Psoas muscle (tissue), 8 donors: ENCODE measurements around the gene NOL9. TPM values are rescaled to one million over a fixed set of nuclear protein-coding genes. Genes with fewer than 3 reads are reported as not detected.

ENCODE experiments used
- ATAC-seq, 4 donors: fragments of 200-7000 bp; cut with Tn5 transposase; one replicate each; pipeline ENCODE4 v1.9.1; 2020; ENCODE audit warnings: moderate library complexity in 3 of 4, mild to moderate bottlenecking in 2 of 4
- DNase-seq, 2 donors: peaks; one replicate each; pipeline ENCODE4 v3.0.0-alpha.2; 2020
- H3K27ac ChIP-seq: fragments of 200-600 bp; one replicate; pipeline ENCODE4 v1.8.0; 2022
- H3K27me3 ChIP-seq, 3 donors: fragments of 200-600 bp in 1 of 3; one replicate each; pipeline versions ENCODE4 v1.6.1 to v1.8.0; 2013 to 2022; ENCODE audit warnings: low read length in 2 of 3, mild to moderate bottlenecking in 2 of 3, moderate library complexity in 1 of 3; ENCODE audit not compliant: insufficient read depth in 3 of 3
- H3K36me3 ChIP-seq, 2 donors: fragments of 200-600 bp in 1 of 2; one replicate each; pipeline versions ENCODE4 v1.6.1 to v1.8.0; 2013 to 2022; ENCODE audit warnings: low read depth in 1 of 2, mild to moderate bottlenecking in 1 of 2, moderate library complexity in 1 of 2; ENCODE audit not compliant: insufficient read depth in 1 of 2
- H3K4me1 ChIP-seq: fragments of 200-600 bp; one replicate; pipeline ENCODE4 v1.8.0; 2022
- H3K4me3 ChIP-seq: fragments of 200-600 bp; one replicate; pipeline ENCODE4 v1.8.0; 2022; ENCODE audit warnings: mild to moderate bottlenecking
- H3K9me3 ChIP-seq: fragments of 200-600 bp; one replicate; pipeline ENCODE4 v1.8.0; 2022
- CTCF ChIP-seq: fragments of 200-600 bp; IDR thresholded peaks from one replicate; pipeline ENCODE4 v1.8.0; 2022; ENCODE audit warnings: antibody characterized with exemption
- WGBS, 3 donors: extraction: QIAGEN DNeasy Blood & Tissue Kit; methylation state at CpG; one replicate each; pipeline versions ENCODE4 v1.1.6 to v1.1.7; 2013; 5-methylcytosine and 5-hydroxymethylcytosine counted together
- intact Hi-C, 2 donors: fragments of 100-400 bp; cut with DNase I; formaldehyde crosslinking; loops; one replicate each; pipeline versions ENCODE4 v1.11.0 to v1.14.2; 2022
- polyA plus RNA-seq, 3 donors: library from polyadenylated mRNA; stranded (reverse); fragments of 200-250 nt; gene quantifications; one replicate each; pipeline ENCODE4 v1.2.3, GENCODE V29; 2013
- total RNA-seq, 4 donors: library from RNA; stranded (reverse); fragmentation: NEBNext Ultra II Directional in 2 of 4; extraction: Animal tissue kit (Norgen Biotek cat#: 25700) in 2 of 4; gene quantifications; one replicate each; pipeline versions ENCODE4 v1.2.1 to v1.2.4, GENCODE V29; 2021 to 2023
- donor health status: healthy with polysubstance abuse.
- donor health status: DM: no; HTN: no; CAD: no; lungs with moderate emphysema.
- donor health status: Bipolar disorder and iron deficiency.
- donor health status: healthy.
- donor health status: DM: yes; HTN: yes; CAD: no.
- donor health status: DM: no; HTN: no; CAD: no.
- donor health status: DM: no; HTN: no; CAD: no.
- donor health status: DM: yes; HTN: yes; CAD: no.

Gene NOL9
- total and polyA plus RNA-seq, 7 donors = 5.0 to 26.1 (median 17.1) TPM

GRCh38 chr1:6585081-6585722 is 30.9 kb upstream of the NOL9 start:
- Histone ChIP-seq H3K4me1 (peaks cover 55% of the 10 kb centered on the region), H3K27me3 (no peaks in the 10 kb centered on the region), H3K9me3 (no peaks in the 10 kb centered on the region), H3K4me3 (no peak overlapping the region), H3K27ac (peak overlapping the region; percentile 98), H3K36me3 (peaks cover 0 to 32% of the 10 kb centered on the region in 2 donors)
- ATAC-seq (no peak), DNase-seq (no peak)
- intact Hi-C loops = loop anchor here in 1 of 2 donors (5.0 kb wide), 1 partner anchor 37 kb away; the partner anchor contains the start of gene THAP3
- TF ChIP-seq CTCF = no peak
- WGBS, 3 donors = 72 to 91% (median 76%) methylated on average over 10 to 12 of the region's 12 CpGs

GRCh38 chr1:6584126-6585080 is 30.1 kb upstream of the NOL9 start:
- Histone ChIP-seq H3K27me3 (no peaks in the 10 kb centered on the region), H3K4me3 (no peak overlapping the region), H3K9me3 (no peaks in the 10 kb centered on the region), H3K27ac (peak overlapping the region; percentile 98), H3K36me3 (peaks cover 0 to 24% of the 10 kb centered on the region in 2 donors), H3K4me1 (peaks cover 47% of the 10 kb centered on the region)
- 49 to 64% (median 51%) methylated on average over 21 of the region's 21 CpGs for WGBS, 3 donors
- DNase-seq (no peak), ATAC-seq (no peak)
- intact Hi-C loops = loop anchor here in 1 of 2 donors (5.0 kb wide), 1 partner anchor 38 kb away; the partner anchor contains the start of gene THAP3
- peak; percentile 25 for TF ChIP-seq CTCF

- no peak overlapping the region for H3K4me3 ChIP-seq
- peaks cover 26% of the 10 kb centered on the region for H3K4me1 ChIP-seq
- intact Hi-C loops = no loop called here
- 80 to 90% (median 85%) methylated on average over 1 of the region's 1 CpG for WGBS, 3 donors
- no peaks in the 10 kb centered on the region for H3K27me3 ChIP-seq
- H3K36me3 ChIP-seq = peaks cover 0 to 8% of the 10 kb centered on the region in 2 donors
- ATAC-seq (no peak), DNase-seq (no peak)
- no peak for TF ChIP-seq CTCF
- no peaks in the 10 kb centered on the region for H3K9me3 ChIP-seq
- peak overlapping the region; percentile 93 for H3K27ac ChIP-seq
Observed at GRCh38 chr1:6582370-6582769, 28.1 kb upstream of the NOL9 start.

- peaks cover 0 to 8% of the 10 kb centered on the region in 2 donors for H3K36me3 ChIP-seq
- H3K4me3 ChIP-seq = peak overlapping the region; percentile 86
- intact Hi-C loops = no loop called here
- H3K27me3 ChIP-seq = no peaks in the 10 kb centered on the region
- TF ChIP-seq CTCF = no peak
- no peak for ATAC-seq
- no peak for DNase-seq
- WGBS, 3 donors = 64 to 77% (median 69%) methylated on average over 10 of the region's 10 CpGs
- no peaks in the 10 kb centered on the region for H3K9me3 ChIP-seq
- H3K27ac ChIP-seq = peak overlapping the region; percentile 93
- peaks cover 20% of the 10 kb centered on the region for H3K4me1 ChIP-seq
Observed at GRCh38 chr1:6581561-6582305, 27.4 kb upstream of the NOL9 start.
